Neutrophil (primary cell): ENCODE data around the gene TMEM120B.

Experiments used
- H3K27ac ChIP-seq: fragments of 200-600 bp; sonication (generic); 2 replicates; pipeline ENCODE4 v1.5.1; 2016; ENCODE audit warnings: mild to moderate bottlenecking, moderate library complexity
- H3K27me3 ChIP-seq: fragments of 200-600 bp; sonication (generic); 2 replicates; pipeline ENCODE4 v1.6.0; 2016; ENCODE audit warnings: mild to moderate bottlenecking
- H3K36me3 ChIP-seq: fragments of 200-600 bp; sonication (generic); 2 replicates; pipeline ENCODE4 v1.5.1; 2017
- H3K4me1 ChIP-seq, 2 experiments: fragments of 200-600 bp in 1 of 2; sonication (generic) in 1 of 2; 1 replicate in 1 of 2; 2 replicates in 1 of 2; pipeline versions ENCODE4 v1.5.1 to v1.6.1; 2013 to 2016; ENCODE audit warnings: low read depth in 1 of 2, low read length in 1 of 2, mild to moderate bottlenecking in 1 of 2, moderate library complexity in 1 of 2; ENCODE audit not compliant: control insufficient read depth in 1 of 2, insufficient read depth in 1 of 2
- H3K4me3 ChIP-seq, 2 experiments: fragments of 200-600 bp in 1 of 2; sonication (generic) in 1 of 2; 1 replicate in 1 of 2; 2 replicates in 1 of 2; pipeline ENCODE4 v1.5.1; 2013 to 2016; ENCODE audit warnings: low read depth in 1 of 2, low read length in 1 of 2, mild to moderate bottlenecking in 1 of 2, moderate library complexity in 1 of 2
- H3K9me3 ChIP-seq: fragments of 200-600 bp; sonication (generic); 2 replicates; pipeline ENCODE4 v1.5.1; 2016
- CTCF ChIP-seq: fragments of 200-600 bp; sonication (generic); IDR thresholded peaks from 2 replicates; pipeline ENCODE4 v1.5.1; 2016; ENCODE audit warnings: antibody characterized with exemption

TMEM120B gene

GRCh38 chr12:121718653-121719239, 6.2 kb downstream of the TMEM120B start:
- Histone ChIP-seq H3K27ac (no peak overlapping the region), H3K4me3 (no peak overlapping the region), H3K9me3 (no peaks in the 10 kb centered on the region), H3K27me3 (no peaks in the 10 kb centered on the region), H3K4me1 (peaks cover 0 to 4% of the 10 kb centered on the region in 2 experiments), H3K36me3 (no peaks in the 10 kb centered on the region)
- TF ChIP-seq CTCF, result no peak

- Histone ChIP-seq H3K27ac (no peak overlapping the region), H3K36me3 (no peaks in the 10 kb centered on the region), H3K4me3 (no peak overlapping the region), H3K4me1 (peaks cover 0 to 4% of the 10 kb centered on the region in 2 experiments), H3K27me3 (no peaks in the 10 kb centered on the region), H3K9me3 (no peaks in the 10 kb centered on the region)
- no peak for TF ChIP-seq CTCF
These were observed 7.4 kb downstream of the TMEM120B start for GRCh38 chr12:121719926-121720414.

GRCh38 chr12:121720762-121721161, 8.2 kb downstream of the TMEM120B start:
- Histone ChIP-seq H3K9me3 (no peaks in the 10 kb centered on the region), H3K36me3 (no peaks in the 10 kb centered on the region), H3K27ac (no peak overlapping the region), H3K27me3 (no peaks in the 10 kb centered on the region), H3K4me1 (peaks cover 0 to 4% of the 10 kb centered on the region in 2 experiments), H3K4me3 (no peak overlapping the region)
- no peak for TF ChIP-seq CTCF

GRCh38 chr12:121722511-121722910, 10.0 kb downstream of the TMEM120B start:
- H3K36me3 ChIP-seq, result no peaks in the 10 kb centered on the region
- H3K9me3 ChIP-seq, result no peaks in the 10 kb centered on the region
- no peak overlapping the region for H3K27ac ChIP-seq
- H3K27me3 ChIP-seq, result no peaks in the 10 kb centered on the region
- TF ChIP-seq CTCF, result no peak
- H3K4me3 ChIP-seq, result no peak overlapping the region
- no peaks in the 10 kb centered on the region for H3K4me1 ChIP-seq

- Histone ChIP-seq H3K4me1 (no peaks in the 10 kb centered on the region), H3K36me3 (no peaks in the 10 kb centered on the region), H3K9me3 (no peaks in the 10 kb centered on the region), H3K27ac (no peak overlapping the region), H3K27me3 (no peaks in the 10 kb centered on the region), H3K4me3 (no peak overlapping the region)
- TF ChIP-seq CTCF, result no peak
These were observed 10.6 kb downstream of the TMEM120B start for GRCh38 chr12:121723200-121723599.
